Measurements from ENCODE around the gene LTK. TPM values are rescaled to one million over a fixed set of nuclear protein-coding genes. Genes with fewer than 3 reads are reported as not detected.

LTK gene
- total RNA-seq, 2 experiments from 2014 or later: 5.2 to 5.5 TPM

DNA sequence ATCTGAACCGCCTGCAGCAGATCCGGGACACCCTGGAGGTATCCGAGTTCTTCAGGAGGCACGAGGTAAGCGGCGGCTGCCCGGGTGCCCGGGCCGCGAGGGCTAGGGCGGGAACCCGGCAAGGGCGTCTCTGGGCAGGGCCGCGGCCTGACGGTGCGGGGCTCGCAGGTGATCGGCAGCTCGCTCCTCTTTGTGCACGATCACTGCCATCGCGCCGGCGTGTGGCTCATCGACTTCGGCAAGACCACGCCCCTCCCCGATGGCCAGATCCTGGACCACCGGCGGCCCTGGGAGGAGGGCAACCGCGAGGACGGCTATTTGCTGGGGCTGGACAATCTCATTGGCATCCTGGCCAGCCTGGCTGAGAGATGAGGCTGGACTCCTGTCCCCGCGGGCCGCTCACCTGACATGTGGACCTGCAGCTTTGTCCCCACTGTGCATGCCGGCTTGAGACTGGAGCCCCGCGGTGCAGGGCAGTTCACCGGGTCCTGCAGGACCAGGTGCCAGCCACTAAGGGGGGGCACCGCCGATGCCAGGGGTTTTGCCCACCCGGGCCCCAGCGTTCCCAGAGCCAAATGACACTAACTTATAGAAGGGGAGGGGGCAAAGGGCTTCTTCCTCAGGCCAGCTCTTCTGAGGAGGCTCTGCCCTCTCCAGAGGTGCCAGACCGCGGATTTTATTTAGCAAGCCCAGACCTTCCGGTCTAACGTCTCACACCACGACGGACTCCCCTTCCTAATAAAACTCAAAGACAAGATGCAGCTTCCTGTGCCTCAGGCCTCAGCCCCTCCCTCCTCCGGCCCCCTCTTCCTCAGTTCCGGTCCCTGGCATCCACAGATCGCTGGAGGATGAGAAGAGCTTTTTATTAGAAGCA, 10.6 kb downstream of the LTK start:
- no peak overlapping the region for H3K27ac Mint-ChIP-seq
- H3K4me3 Mint-ChIP-seq: peak overlapping the region; percentile 54
- H3K27me3 Mint-ChIP-seq: peaks cover 72% of the 10 kb centered on the region
- H3K4me1 Mint-ChIP-seq: peaks cover 20% of the 10 kb centered on the region
- DNase-seq: no peak
- CTCF ChIA-PET: no interaction called here
- H3K9me3 Mint-ChIP-seq: no peaks in the 10 kb centered on the region
- no peaks in the 10 kb centered on the region for H3K36me3 Mint-ChIP-seq (ENCODE audit: low read depth)
- POLR2A ChIA-PET: interaction anchor here (0.8 to 1.2 kb wide), 2 partner anchors 10 to 13 kb away, joined by 3 read pairs; partner anchors contain the start of gene LTK

DNA sequence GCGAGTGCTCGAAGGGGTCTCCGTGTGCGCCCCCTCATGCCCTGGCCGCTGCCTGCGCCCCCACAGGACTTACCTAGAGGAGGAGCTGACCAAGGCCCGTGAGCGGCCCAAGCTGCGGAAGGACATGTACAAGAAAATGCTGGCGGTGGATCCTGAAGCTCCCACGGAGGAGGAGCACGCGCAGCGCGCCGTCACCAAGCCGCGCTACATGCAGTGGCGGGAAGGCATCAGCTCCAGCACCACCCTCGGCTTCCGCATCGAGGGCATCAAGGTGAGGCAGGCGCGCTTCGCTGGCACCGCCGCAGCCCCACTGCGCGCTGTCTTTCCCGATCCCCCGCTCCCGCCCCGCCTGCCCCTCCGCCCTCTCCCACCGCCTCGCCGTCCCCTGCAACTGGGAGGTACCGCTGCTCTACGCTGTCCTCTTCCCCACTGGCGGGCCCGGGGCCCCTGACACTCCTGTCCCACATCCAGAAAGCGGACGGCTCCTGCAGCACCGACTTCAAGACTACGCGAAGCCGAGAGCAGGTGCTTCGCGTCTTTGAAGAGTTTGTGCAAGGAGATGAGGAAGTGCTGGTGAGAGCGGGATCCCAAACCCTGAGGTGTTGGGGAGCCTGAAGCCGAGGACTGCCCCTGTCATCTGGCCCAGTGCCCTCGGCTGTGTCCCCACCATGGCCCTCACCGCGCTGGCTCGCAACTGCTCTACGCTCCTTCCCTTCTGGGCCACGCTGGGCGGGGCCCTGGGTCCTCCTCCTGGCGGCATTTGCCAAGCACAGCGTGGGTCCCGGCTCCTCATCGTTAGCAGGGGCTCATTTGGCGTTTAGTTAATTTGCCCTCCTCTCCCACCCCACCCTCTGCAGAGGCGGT, 11.5 kb downstream of the LTK start:
- H3K27ac Mint-ChIP-seq: no peak overlapping the region
- H3K27me3 Mint-ChIP-seq: peaks cover 75% of the 10 kb centered on the region
- no peaks in the 10 kb centered on the region for H3K9me3 Mint-ChIP-seq
- no peaks in the 10 kb centered on the region for H3K36me3 Mint-ChIP-seq (ENCODE audit: low read depth)
- CTCF ChIA-PET: interaction anchor here (1.0 kb wide), 1 partner anchor 36 kb away, joined by 5 read pairs; no protein-coding TSS in a partner anchor
- H3K4me3 Mint-ChIP-seq: peak overlapping the region; percentile 54
- peak; percentile 53 for DNase-seq
- H3K4me1 Mint-ChIP-seq: peaks cover 20% of the 10 kb centered on the region
- POLR2A ChIA-PET: interaction anchor here (0.5 to 1.2 kb wide), 5 partner anchors 9 to 471 kb away, joined by 3 to 7 read pairs (median 3); partner anchors contain the start of genes ITPKA and LTK

DNA sequence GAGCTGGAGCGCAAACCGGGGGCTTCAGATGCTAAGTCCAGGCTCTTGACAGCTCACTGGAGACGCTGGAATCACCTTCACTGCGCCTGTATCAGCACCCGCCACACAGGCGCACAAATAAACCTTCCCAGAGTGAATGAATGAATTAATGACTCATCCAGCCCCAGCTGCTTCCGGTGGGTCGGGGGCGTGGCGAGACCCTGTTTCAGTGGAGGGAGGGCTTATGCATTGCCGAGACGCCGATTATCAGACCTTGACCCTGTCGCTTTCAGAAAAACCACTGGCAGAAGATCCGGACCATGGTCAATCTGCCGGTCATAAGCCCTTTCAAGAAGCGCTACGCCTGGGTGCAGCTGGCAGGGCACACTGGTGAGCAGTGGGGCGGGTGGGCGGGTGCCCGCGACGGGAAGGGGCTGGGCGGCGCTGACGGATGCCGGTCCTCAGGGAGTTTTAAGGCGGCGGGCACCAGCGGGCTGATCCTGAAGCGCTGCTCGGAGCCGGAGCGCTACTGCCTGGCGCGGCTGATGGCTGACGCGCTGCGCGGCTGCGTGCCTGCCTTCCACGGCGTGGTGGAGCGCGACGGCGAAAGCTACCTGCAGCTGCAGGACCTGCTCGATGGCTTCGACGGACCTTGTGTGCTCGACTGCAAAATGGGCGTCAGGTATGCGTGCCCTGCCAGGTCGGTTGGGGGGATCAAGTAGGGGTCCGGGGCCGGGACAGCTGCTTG, 12.3 kb downstream of the LTK start:
- DNase-seq: peak; percentile 47
- Mint-ChIP-seq H3K36me3 (ENCODE audit: low read depth) (no peaks in the 10 kb centered on the region), H3K4me1 (peaks cover 20% of the 10 kb centered on the region), H3K4me3 (peak overlapping the region; percentile 54), H3K27ac (no peak overlapping the region), H3K27me3 (peaks cover 79% of the 10 kb centered on the region), H3K9me3 (no peaks in the 10 kb centered on the region)
- POLR2A ChIA-PET: interaction anchor here (0.5 to 1.2 kb wide), 4 partner anchors 8 to 472 kb away, joined by 3 to 7 read pairs (median 4); partner anchors contain the start of genes ITPKA and LTK
- CTCF ChIA-PET: interaction anchor here (1.0 to 1.4 kb wide), 3 partner anchors 10 to 57 kb away, joined by 3 to 5 read pairs (median 3); no protein-coding TSS in a partner anchor

DNA sequence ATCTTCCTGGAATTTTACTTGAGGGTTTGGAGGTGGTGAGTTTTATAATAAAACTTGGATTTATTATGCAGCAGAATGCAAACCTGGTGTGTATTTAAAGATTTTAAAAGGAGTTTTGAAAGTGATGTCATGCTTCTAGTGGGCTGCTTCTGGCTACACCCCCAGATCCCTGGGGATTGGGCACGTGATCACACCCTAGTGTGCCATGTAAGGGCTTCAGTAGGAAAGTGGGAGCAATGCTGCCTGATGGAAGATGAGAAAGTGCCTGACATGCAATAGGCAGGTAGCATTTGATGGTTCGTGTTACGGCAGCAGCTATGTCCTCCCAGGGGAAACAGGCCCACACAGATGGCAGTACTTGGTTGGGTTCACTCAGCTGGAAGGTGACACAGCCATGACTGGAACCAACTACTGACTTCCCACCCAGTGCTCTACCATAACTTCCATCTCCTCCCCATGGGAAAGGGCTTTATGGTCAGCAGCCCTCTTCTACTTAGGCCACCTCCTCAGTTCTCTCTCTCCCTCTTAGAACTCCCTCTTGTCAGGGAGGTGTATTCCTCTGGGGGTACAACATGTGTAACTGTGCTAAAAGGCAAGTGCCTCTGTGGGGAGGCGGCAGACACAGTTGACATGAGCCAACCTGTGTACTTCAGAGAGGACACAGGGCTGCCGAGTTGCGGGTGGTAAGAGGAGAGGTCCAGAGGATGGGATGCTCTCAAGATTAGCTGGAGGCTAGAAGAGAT, 14.3 kb downstream of the LTK start:
- Mint-ChIP-seq H3K4me3 (no peak overlapping the region), H3K27me3 (peaks cover 78% of the 10 kb centered on the region), H3K4me1 (peaks cover 26% of the 10 kb centered on the region), H3K9me3 (no peaks in the 10 kb centered on the region), H3K27ac (no peak overlapping the region), H3K36me3 (ENCODE audit: low read depth) (no peaks in the 10 kb centered on the region)
- ChIA-PET POLR2A (interaction anchor here (1.1 kb wide), 1 partner anchor 15 kb away, joined by 3 read pairs; the partner anchor contains the start of gene LTK), CTCF (no interaction called here)
- DNase-seq: no peak

DNA sequence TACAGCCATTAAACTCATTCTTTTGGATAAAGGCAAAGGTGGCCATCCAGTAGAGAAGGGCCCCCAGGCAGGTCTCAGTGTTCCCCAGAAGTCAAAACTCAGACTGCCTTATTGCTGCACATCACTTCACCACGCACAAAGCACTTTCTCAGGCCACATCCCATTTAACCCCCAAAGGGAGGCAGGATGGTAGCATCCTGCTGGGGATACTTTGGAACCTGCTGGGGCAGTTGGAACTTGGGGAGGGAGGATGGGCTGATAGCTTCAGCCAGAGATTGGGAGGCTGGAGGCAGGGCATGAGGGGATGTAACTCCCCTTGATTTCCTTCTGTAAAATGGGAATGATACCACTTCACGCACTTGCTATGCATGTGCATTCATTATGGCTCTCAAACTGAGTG, 15.0 kb downstream of the LTK start:
- POLR2A ChIA-PET: interaction anchor here (1.1 kb wide), 1 partner anchor 15 kb away, joined by 3 read pairs; the partner anchor contains the start of gene LTK
- H3K27me3 Mint-ChIP-seq: peaks cover 77% of the 10 kb centered on the region
- CTCF ChIA-PET: interaction anchor here (1.4 kb wide), 1 partner anchor 406 kb away, joined by 3 read pairs; no protein-coding TSS in a partner anchor

DNA sequence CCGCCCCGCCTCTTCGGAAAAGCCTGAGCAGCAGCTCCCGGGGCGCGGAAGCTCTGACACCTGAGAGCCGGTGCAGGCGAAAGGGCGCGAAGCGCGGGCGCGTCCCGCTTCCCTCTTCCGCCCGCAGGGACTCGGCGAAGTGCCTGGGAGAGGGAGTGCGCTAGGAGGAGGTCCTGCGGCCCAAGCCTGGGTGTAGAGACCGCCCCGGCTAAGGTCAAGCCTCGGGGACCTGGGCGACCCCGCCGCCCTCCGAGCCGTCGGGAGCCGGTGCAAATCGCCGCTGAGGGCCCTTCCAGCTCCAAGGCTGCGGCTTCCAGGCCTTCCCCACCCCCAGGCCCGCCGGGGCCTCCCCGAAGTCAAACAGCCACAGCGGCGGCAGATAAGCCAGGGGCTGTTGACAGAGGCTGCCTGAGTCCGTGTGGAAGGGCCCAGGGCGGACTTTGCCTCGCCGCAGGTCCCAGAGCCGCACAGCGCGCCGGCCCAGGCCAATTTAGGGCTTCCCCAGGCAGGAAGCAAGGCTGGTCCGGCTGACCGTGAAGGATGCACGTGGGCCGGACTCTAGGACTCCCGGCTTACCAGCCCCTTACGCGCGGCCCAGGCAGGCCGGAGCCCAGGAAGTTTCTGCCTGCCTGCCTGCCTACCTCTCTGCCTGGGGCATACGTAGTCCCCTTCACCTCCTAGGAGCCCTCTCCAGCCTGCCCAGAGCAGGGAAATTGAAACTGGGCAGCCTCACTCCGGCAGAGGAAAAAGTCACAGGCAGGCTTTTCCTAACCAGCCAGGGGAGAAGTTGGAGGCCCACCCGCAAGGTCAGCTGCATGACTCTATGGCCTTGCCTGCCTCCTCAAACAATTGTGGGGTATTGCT, 17.7 kb downstream of the LTK start:
- ChIA-PET POLR2A (interaction anchor here (1.1 kb wide), 1 partner anchor 12 kb away, joined by 3 read pairs; no protein-coding TSS in a partner anchor), CTCF (no interaction called here)
- DNase-seq: no peak
- H3K36me3 Mint-ChIP-seq (ENCODE audit: low read depth): no peaks in the 10 kb centered on the region
- peaks cover 25% of the 10 kb centered on the region for H3K4me1 Mint-ChIP-seq
- no peak overlapping the region for H3K27ac Mint-ChIP-seq
- H3K9me3 Mint-ChIP-seq: no peaks in the 10 kb centered on the region
- peaks cover 67% of the 10 kb centered on the region for H3K27me3 Mint-ChIP-seq
- no peak overlapping the region for H3K4me3 Mint-ChIP-seq

More for the DNA sequence above, 15.0 kb downstream of the LTK start:
- H3K4me3 Mint-ChIP-seq: no peak overlapping the region
- no peaks in the 10 kb centered on the region for H3K9me3 Mint-ChIP-seq
- H3K27ac Mint-ChIP-seq: no peak overlapping the region
- no peaks in the 10 kb centered on the region for H3K36me3 Mint-ChIP-seq (ENCODE audit: low read depth)
- H3K4me1 Mint-ChIP-seq: peaks cover 26% of the 10 kb centered on the region
- DNase-seq: no peak

DNA sequence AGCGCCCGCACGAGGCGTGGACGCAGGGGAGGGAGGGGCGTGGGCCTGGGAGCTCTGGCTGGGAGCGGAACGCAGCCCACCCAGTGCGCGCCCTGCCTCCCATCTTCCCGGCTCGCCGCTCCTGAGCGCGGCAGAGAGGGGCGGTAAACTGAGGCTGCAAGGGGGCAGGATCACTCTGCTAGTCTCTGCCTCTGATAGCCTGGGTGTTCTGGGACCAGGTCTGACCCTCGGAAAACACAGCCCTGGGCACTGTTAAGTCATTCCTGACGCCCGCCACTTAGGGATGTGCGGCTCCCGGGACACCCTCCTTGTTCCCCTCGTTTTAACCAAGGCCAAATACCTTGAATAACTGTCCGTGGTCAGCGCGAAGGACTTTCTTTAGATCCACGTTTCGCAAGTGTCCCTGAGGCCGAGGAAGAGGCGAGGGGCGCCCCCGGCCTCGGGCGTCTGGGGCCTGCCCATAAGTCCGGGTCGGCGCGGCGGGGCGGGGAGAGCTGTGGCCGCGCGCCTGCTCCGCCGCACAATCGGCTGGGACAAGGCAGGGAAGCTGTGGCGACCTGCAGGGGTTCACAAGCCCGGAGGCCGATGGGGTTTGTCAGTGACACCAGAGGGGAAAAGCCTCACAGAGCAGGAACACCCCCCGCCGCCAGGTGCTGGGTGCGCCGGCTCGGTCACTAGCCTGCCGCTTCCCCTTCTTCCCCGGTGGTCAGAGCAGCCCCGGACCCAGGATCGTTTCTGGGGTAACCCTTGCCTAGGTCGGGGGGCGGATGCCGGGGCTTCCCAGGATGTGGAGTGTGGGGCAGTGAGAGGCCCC, 18.5 kb downstream of the LTK start:
- peaks cover 29% of the 10 kb centered on the region for H3K4me1 Mint-ChIP-seq
- CTCF ChIA-PET: no interaction called here
- no peak for DNase-seq
- H3K27me3 Mint-ChIP-seq: peaks cover 60% of the 10 kb centered on the region
- POLR2A ChIA-PET: no interaction called here
- no peaks in the 10 kb centered on the region for H3K9me3 Mint-ChIP-seq
- H3K36me3 Mint-ChIP-seq (ENCODE audit: low read depth): no peaks in the 10 kb centered on the region
- peak overlapping the region; percentile 16 for H3K4me3 Mint-ChIP-seq
- no peak overlapping the region for H3K27ac Mint-ChIP-seq

DNA sequence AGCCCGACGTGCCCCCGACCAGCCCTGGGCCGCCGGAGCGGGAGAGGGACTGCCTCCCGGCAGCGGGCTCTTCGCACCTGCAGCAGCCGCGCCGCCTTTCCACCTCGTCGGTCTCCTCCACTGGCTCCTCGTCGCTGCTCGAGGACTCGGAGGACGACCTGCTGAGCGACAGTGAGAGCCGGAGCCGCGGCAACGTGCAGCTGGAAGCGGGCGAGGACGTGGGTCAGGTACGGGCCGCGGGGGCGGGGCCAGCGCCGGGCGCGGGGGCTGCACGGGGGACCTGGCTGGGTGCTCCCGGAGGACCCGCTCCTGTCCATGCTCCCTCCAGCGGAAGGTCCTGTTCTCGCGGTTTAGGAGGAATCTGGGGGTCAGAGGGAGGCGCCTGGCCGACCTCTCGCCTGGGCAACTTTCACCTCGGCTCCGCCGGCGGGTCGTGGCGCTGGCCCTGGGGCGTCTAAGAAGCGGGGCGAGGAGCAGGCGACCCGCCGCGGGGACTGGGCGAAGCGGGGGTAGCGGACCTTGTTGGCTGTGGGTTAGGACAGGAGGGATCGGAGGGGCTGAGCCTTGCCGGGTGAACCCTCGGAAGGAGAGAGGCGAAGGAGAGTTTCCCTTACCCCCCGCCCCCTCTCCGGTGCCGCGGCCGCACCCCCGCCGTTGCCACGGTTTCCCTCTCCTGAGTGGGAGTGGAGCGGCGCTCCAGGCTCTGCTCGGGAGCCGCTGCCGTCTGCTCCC, 19.3 kb downstream of the LTK start:
- ChIA-PET POLR2A (interaction anchor here (1.0 to 1.6 kb wide), 2 partner anchors 8 to 19 kb away, joined by 4 to 7 read pairs; partner anchors contain the start of gene LTK), CTCF (no interaction called here)
- peaks cover 53% of the 10 kb centered on the region for H3K27me3 Mint-ChIP-seq
- H3K9me3 Mint-ChIP-seq: no peaks in the 10 kb centered on the region
- H3K36me3 Mint-ChIP-seq (ENCODE audit: low read depth): no peaks in the 10 kb centered on the region
- peak overlapping the region; percentile 61 for H3K4me3 Mint-ChIP-seq
- H3K4me1 Mint-ChIP-seq: peaks cover 29% of the 10 kb centered on the region
- H3K27ac Mint-ChIP-seq: no peak overlapping the region
- DNase-seq: peak; percentile 35

DNA sequence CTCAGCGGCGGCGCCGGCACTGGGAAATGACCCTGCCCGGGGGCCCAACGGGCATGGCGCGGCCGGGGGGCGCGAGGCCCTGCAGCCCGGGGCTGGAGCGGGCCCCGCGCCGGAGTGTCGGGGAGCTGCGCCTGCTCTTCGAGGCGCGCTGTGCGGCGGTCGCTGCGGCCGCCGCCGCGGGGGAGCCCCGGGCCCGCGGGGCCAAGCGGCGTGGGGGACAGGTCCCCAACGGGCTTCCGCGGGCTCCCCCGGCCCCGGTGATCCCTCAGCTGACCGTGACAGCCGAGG, 19.8 kb downstream of the LTK start:
- DNase-seq: no peak
- H3K9me3 Mint-ChIP-seq: no peaks in the 10 kb centered on the region
- peaks cover 29% of the 10 kb centered on the region for H3K4me1 Mint-ChIP-seq
- ChIA-PET CTCF (no interaction called here), POLR2A (interaction anchor here (1.0 to 1.6 kb wide), 3 partner anchors 8 to 20 kb away, joined by 4 to 7 read pairs (median 5); partner anchors contain the start of gene LTK)
- H3K27ac Mint-ChIP-seq: no peak overlapping the region
- peak overlapping the region; percentile 61 for H3K4me3 Mint-ChIP-seq
- no peaks in the 10 kb centered on the region for H3K36me3 Mint-ChIP-seq (ENCODE audit: low read depth)
- H3K27me3 Mint-ChIP-seq: peaks cover 48% of the 10 kb centered on the region

DNA sequence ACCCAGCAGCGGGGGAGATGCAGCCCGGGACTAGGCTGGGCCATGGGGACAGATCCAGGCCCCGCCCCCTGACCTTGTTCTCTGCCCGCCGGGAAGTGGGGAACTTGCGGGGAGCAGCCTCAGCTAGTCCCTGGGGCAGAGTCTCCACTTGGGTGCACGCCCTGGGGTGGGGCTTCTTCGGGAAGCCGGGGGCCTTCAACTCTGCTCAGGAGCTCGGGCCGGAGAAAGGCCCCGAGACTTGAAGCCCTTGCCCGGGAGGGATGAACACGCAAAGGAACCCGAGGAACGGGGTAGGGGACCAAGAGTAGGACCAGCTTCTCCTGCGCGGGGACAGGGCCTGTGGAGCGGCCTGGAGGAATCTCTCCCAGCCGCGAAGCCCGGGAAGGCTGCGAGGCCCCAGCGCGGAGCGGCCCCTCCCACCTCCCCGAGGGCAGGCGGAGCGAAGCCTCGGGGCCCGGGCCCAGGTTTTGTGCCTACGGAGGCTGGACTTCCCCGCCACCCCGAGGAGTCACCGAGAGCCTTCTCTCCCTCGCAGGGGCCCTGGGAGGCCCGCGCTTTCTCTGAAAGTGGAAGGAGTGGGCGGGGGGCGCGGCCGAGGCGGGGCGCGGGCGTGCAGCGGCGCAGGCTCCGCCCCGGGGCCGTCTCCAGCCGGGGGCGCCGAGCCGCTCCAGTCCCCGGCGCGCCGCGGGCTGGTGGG, 20.3 kb downstream of the LTK start, which contains the start of gene ITPKA:
ITPKA (plus strand) TSS at position 670 of the 697 bp plus-strand sequence. CDS start 54 bp downstream, outside the sequence.
- H3K4me3 Mint-ChIP-seq: peak within 1 kb of the TSS; percentile 61
- H3K36me3 Mint-ChIP-seq (ENCODE audit: low read depth): no peaks in the 10 kb centered on the region
- peak; percentile 71 for DNase-seq
- H3K9me3 Mint-ChIP-seq: no peaks in the 10 kb centered on the region
- CTCF ChIA-PET: interaction anchor here (1.0 kb wide), 1 partner anchor 25 kb away, joined by 3 read pairs; no protein-coding TSS in a partner anchor
- H3K27ac Mint-ChIP-seq: no peak within 1 kb of the TSS
- POLR2A ChIA-PET: interaction anchor here (0.9 to 1.6 kb wide), 5 partner anchors 9 to 402 kb away, joined by 3 to 7 read pairs (median 4); partner anchors contain the start of gene LTK
- peaks cover 43% of the 10 kb centered on the region for H3K27me3 Mint-ChIP-seq
- H3K4me1 Mint-ChIP-seq: peaks cover 31% of the 10 kb centered on the region
